ENCODE results near the gene PWWP2B. TPM values are rescaled to one million over a fixed set of nuclear protein-coding genes. Genes with fewer than 3 reads are reported as not detected.

Gene PWWP2B
- polyA plus RNA-seq, 10 donors: 5.1 to 10.6 (median 7.7) TPM

- no peak for DNase-seq
Observed at GRCh38 chr10:132393695-132394181, 3.3 kb upstream of the PWWP2B start.

- DNase-seq: no peak
Observed at GRCh38 chr10:132394201-132394811, 2.7 kb upstream of the PWWP2B start.

- no peak for DNase-seq
Observed at GRCh38 chr10:132394936-132395703, 1.9 kb upstream of the PWWP2B start.

- DNase-seq: peak in 1 of 3 donors; percentile 82
Observed at GRCh38 chr10:132395704-132396493, 1.1 kb upstream of the PWWP2B start.

GRCh38 chr10:132396494-132397035, 435 bp upstream of the PWWP2B start:
- peak in 1 of 3 donors; percentile 73 for DNase-seq

- peak in 1 of 3 donors; percentile 48 for DNase-seq
Observed at GRCh38 chr10:132397671-132398565, 918 bp downstream of the PWWP2B start.

GRCh38 chr10:132398566-132398991, 1.6 kb downstream of the PWWP2B start:
- no peak for DNase-seq

GRCh38 chr10:132399117-132400035, 2.4 kb downstream of the PWWP2B start:
- no peak for DNase-seq

GRCh38 chr10:132400041-132400546, 3.1 kb downstream of the PWWP2B start:
- DNase-seq: no peak

- no peak for DNase-seq
Observed at GRCh38 chr10:132400547-132401151, 3.6 kb downstream of the PWWP2B start.

GRCh38 chr10:132401401-132402118, 4.6 kb downstream of the PWWP2B start:
- no peak for DNase-seq

GRCh38 chr10:132402781-132403241, 5.8 kb downstream of the PWWP2B start:
- no peak for DNase-seq

GRCh38 chr10:132403511-132404168, 6.6 kb downstream of the PWWP2B start:
- DNase-seq: no peak

- DNase-seq: no peak
Observed at GRCh38 chr10:132404169-132404880, 7.3 kb downstream of the PWWP2B start.

- no peak for DNase-seq
Observed at GRCh38 chr10:132404911-132405462, 8.0 kb downstream of the PWWP2B start.

- DNase-seq: no peak
Observed at GRCh38 chr10:132405463-132405991, 8.5 kb downstream of the PWWP2B start.
